Subcutaneous adipose tissue (tissue), 4 donors: Measurements from ENCODE around the gene R3HDM1. TPM values are rescaled to one million over a fixed set of nuclear protein-coding genes. Genes with fewer than 3 reads are reported as not detected.

Experiments used
- total RNA-seq, 4 donors: library from RNA; depleted of rRNA; stranded (reverse); fragments of >200 nt; gene quantifications; one replicate each; pipeline ENCODE4 v1.1.0, GENCODE V29; 2016
- TF ChIP-seq, protein P1 (sequence below): fragments of 450-650 bp; IDR thresholded peaks from one replicate; pipeline ENCODE4 v1.5.1; 2016; ENCODE audit warnings: low read depth, mild to moderate bottlenecking, control low read depth, antibody characterized with exemption, moderate library complexity

R3HDM1 gene
- total RNA-seq, 4 donors from 2014 or later = 12.3 to 23.0 (median 18.1) TPM

DNA sequence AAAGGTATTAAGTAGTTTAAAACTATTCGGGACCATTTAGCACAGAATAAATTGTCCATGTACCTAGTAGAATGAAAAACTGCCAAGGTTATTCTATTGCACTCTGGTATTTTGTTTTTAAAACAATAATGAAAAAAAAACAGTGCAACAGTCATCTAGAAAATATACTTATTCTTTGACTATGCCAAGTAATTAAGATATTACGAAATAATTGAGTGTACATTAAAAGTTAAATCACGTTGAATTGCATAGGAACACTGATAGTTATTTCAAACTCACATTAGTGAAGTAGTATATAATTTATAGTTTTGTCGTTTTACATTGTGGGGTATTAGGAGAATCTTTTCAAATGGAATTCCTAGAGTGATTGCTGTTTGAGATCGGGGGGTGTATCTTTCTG lies 20.1 kb downstream of the R3HDM1 start:
- TF ChIP-seq, protein P1, sequence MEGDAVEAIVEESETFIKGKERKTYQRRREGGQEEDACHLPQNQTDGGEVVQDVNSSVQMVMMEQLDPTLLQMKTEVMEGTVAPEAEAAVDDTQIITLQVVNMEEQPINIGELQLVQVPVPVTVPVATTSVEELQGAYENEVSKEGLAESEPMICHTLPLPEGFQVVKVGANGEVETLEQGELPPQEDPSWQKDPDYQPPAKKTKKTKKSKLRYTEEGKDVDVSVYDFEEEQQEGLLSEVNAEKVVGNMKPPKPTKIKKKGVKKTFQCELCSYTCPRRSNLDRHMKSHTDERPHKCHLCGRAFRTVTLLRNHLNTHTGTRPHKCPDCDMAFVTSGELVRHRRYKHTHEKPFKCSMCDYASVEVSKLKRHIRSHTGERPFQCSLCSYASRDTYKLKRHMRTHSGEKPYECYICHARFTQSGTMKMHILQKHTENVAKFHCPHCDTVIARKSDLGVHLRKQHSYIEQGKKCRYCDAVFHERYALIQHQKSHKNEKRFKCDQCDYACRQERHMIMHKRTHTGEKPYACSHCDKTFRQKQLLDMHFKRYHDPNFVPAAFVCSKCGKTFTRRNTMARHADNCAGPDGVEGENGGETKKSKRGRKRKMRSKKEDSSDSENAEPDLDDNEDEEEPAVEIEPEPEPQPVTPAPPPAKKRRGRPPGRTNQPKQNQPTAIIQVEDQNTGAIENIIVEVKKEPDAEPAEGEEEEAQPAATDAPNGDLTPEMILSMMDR = no peak

DNA sequence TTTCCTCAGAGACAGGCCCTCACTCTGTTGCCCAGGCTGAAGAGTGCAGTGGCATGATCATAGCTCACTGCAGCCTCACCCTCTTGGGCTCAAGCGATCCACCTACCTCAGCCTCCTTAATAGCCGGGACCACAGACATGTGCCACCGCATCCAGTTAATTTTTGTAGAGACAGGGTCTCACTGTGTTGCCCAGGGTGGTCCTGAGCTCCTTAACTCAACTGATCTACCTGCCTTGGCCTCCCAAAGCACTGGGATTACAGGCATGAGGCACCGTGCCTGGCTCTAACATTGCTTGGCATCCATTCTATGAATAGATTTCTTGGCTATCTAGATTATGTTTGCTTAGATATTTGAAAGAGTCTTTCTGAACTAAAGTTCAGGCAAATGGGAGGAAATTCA lies 21.6 kb downstream of the R3HDM1 start:
- TF ChIP-seq, protein P1 = no peak

DNA sequence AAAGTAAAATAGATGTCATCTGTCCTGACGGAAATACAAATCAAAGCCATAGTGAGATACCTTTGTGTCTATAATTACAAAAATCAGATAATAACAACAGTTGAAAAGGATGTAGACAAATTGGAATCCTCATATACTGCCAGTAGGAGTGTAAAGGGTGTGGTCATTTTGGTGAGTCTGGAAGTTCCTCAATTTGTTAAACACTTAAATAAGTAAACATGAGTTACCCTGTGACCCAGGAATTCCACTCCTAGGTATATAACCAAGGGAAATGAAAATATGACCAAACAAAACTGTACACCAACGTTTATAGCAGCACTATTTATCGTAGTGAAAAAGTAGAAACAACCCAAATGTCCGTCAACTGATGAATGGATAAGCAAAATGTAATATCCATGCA lies 24.0 kb downstream of the R3HDM1 start:
- TF ChIP-seq, protein P1 = no peak

DNA sequence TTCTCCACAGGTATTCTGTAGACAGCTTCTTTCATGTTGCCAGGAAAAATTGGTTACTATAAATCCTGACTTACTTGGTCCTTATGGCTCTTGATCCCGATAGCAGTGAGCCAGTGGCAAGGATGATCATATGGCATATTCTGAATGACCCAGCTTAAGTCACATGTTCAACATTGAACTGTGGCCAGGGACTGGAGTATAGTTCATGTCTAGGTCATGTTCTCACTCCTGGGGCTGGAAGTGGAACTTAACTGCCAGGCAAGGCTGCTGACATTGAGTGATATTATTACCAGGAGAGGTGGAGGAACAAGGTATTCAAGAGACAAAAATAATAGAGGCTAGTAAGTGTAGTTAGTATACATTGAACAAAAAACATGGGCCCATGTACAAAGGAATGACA lies 26.2 kb downstream of the R3HDM1 start:
- TF ChIP-seq, protein P1 = no peak

DNA sequence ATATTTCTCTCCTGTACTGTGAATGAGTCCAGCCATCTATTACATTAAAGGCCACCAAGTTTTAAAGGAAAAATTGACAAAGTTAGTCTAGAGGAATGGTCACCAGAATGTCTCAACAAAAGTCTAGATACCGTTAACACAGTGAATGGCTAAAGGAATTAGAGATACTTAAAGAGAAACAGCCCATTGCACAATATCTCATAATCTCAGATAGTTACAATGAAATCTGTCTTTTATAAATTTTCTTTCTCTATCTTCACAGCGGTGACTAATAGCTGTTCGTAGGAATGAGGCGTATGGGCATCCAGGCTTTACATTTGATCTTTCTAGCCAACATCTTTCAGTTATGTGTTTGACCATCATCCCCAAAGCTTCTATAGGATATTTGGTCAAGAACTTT lies 30.6 kb downstream of the R3HDM1 start:
- TF ChIP-seq, protein P1 = no peak

DNA sequence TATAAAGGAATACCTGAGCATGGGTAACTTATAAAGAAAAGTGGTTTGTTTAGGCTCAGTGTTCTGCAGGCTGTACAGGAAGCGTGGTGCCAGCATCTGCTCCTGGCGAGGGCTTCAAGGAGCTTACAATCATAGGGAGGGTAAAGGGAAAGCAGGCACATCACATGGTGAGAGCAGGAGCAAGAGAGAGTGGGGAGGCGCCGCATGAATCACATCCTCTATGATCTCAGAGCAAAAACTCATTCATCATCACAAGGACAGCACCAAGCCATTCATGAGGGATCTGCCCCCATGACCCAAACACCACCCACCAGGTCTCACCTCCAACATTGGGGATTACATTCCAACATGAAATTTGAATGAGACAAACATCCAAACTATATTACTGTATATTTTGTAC lies 32.5 kb downstream of the R3HDM1 start:
- TF ChIP-seq, protein P1 = no peak

DNA sequence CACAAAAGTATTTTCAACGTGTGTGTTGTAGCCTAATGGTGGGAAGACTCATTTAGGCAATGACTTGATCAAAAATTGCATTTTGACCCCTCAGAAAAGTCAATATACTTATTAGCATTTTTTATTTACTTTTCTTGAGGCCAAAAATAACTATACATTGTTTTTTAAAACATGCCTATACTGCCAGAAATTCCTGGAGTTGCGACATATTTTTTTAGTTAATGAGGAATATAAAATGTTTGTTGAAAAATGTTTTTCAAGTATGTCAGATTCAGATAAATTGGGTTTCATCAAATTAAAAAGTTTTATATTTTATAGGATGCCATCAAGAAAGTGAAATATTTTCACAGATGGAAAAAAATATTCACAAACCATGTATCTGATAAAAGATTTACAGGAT lies 39.6 kb downstream of the R3HDM1 start:
- TF ChIP-seq, protein P1 = no peak
